HG02678 (cell line): ENCODE measurements around the gene PAPLN.
A peak's percentile ranks its signal among the peaks of the same experiment; 100 is the strongest.
"Not testable (repeated sequence)": the region's sequence is repeated elsewhere in the genome, so short reads cannot be mapped to it uniquely, and the experiment has no call there.

Source experiments
- ATAC-seq: cut with Tn5 transposase; IDR thresholded peaks from one replicate; pipeline ENCODE4 v1.9.1; 2021; ENCODE audit warnings: mild to moderate bottlenecking, moderate library complexity; ENCODE audit not compliant: unreplicated experiment

Gene PAPLN

DNA sequence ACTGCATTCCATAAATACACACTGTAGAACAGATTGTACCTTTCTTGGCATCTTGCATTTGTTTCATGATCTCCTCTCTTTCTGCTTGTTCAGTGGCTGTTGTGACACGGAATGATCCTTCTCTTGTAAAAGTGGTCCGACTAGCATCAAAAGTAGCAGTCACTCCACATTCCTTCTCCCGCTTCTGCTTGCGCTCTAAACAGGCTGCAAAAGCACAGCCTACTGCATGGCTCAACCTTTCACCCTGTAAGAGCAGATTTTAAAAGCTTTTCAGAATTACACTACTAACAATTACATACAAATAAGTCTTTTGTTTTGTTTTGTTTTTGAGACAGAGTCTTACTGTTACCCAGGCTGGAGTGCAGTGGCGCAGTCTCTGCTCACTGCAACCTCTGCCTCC is 49.8 kb downstream of the PAPLN start:
- ATAC-seq, result no peak

DNA sequence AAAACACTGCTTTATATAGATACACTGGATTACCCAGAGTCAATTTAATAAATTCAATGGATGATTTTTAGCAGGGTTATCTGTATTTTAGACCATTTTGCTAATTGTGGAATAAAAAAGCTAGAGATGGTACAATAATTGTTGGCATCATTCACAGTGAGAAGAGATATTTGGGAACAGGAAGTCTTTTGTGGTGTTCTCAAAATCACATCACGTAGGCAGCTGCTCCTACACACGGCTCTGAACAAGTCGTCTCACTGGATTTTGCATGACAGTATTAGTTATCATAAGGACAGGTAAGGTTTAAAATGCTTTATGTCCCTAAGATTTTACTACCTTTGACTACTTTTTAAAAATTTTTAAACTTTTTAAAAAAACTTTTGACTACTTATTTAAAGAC is 52.0 kb downstream of the PAPLN start:
- ATAC-seq, result no peak

DNA sequence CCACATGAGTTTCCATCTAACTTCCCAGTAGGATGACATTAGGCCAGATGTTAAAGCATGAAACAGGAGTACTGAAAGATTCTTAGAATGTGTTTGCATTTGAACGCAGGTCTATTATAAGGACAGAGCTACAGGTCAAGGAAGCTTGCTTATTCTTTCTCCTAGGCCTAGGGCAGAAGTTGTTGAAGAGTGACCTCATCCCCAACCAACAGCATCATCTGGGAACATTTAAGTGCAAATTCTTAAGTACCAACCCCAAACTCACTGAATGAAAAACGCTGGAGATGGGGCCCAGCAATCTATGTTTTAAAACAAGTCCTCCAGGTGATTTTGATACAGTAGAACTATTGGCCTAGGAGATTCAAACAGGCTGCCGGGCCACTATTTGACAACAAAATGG is 52.4 kb downstream of the PAPLN start:
- no peak for ATAC-seq

DNA sequence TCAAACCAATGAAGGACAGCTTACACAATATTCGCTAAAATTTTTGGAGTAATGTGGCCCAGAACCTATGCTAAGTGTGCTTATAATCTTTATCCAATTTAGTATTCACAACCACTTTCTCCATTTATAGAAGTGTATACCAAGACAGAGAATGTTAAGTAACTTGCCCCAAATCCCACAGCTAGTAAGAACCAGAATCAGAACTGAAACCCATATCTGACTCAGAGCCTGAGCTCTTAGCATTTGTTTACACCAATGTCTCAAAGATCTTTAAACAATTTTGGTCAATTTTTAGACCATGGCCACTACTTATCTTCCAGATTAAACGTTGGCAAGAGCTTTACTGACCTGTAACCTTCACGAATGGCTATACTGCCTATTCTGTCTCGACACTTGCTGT is 53.0 kb downstream of the PAPLN start:
- ATAC-seq, result peak; percentile 64

DNA sequence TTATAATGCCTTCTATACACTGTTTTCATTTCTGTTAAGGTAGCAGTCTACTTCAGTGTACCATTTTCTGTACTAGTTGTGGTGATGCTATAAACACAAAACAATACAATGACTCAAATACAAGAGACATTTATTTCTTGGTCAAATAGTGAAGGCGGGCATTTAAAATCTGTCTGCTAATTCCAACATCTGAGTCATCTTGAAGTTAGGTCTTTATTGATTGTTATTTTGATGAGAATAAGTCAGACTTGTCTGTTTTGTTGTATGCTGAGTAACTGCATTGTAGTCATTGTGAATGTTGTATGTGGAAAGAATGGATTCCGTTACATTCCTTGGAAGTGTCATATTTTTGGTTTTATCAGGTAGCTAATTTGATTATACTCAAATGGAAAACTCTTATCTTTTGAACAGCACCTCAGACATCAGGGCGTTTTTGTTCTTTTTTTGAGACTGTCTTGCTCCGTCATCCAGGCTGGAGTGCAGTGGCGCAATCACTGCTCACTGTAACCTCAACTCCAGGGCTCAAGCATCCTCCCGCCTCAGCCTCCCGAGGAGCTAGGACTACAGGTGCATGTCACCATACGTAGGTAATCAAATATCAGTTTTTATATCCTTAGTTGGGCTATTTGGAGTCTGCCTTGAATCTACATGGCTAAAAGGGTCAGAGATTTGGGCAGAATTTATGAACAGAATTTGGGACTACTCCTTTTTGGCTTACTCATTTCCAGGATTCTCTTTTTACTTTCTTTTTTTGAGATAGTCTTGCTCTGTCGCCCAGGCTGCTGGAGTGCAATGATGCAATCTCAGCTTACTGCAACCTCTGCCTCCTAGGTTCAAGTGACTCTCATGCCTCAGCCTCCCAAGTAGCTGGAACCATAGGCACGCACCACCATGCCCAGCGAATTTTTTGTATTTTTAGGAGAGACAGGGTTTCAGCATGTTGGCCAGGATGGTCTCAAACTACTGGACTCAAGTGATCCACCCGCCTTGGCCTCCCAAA is 56.8 kb downstream of the PAPLN start:
- ATAC-seq, result no peak

DNA sequence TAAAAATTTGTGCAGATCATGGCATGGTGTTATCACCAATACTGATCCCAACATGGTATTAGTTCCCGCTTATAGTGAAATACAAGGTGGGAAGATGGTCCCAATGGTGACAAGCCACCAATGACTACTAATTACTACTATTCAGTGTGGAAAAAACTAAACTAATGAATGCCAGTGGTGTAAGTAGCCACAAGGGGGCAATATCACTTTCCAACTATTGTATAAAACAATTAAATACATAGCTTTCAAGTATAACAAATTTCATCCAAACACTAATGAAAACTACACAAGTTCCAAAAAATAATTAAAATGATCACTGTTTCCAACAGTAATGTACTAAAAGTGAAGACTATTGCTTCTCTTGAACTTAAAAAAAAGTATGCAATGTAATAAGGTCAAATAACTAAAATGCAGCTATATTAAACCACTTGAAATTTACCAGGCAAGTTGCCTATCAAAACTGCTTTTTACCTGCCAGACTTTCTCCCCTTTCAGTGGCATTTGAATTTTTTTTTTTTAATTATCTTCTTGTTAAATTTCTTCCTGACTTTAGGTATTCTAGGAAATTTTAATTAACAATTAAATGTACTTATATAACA is 58.0 kb downstream of the PAPLN start:
- no peak for ATAC-seq

DNA sequence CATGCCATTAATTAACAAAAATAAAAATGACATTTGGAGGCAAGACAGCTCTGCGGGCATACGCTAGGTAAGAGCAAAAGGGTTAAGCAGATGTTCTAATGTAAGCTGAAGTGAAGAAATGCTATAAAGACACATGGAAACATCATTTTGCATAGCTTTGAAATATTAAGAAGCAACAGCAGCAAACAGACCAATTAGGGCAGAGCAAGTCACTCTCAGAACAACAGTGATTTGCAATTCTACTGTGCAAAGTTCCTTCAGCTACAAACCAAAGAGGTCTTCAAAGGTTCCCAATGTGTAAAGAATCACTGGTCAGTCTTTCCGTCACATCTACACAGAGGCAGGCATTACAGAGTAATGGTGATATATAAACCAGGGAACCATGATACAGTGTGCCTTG is 68.2 kb downstream of the PAPLN start:
- ATAC-seq, result no peak

DNA sequence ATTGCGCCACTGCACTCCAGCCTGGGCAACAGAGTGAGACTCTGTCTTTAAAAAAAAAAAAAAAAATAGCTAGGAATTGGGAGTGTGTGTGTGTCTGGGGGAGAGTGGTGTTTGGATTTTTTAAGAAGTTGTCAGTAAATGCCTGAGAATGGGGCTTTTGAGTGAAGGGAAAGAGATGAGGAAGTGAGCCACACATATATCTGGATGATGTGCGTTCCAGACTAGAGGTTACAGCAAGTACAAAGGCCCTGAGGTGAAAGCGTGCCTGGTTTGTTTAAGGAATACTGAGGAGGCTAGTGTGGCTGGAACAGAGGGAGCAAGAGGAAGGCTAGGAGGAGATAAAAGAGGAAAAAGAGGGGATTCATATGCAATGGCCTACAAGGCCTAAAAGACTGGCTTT is 70.0 kb downstream of the PAPLN start:
- no peak for ATAC-seq

DNA sequence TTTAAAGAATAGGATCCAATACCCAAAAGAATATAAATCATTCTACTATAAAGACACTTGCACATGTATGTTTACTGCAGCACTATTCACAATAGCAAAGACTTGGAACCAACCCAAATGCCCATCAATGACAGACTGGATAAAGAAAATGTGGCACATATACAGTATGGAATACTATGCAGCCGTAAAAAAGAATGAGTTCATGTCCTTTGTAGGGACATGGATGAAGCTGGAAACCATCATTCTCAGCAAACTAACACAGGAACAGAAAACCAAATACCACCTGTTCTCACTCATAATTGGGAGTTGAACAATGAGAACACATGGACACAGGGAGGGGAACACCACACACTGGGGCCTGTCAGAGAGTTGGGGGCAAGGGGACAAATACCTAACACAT is 71.9 kb downstream of the PAPLN start:
- ATAC-seq, result not testable (repeated sequence)

DNA sequence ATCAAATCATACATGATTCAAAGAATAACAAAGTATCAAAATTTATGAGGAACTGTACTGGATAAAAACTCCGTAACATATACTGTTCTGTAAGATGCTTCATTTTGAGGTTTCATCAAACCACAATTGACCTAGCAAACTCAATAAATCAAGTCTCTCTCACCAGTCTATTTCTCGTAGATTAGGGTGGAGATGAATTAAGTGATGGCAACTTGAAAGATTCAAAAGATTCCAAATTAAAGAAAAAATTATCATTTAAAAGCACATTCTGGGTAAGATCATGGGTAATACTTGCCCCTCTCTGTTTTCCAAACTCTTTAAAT is 74.4 kb downstream of the PAPLN start:
- ATAC-seq, result no peak

DNA sequence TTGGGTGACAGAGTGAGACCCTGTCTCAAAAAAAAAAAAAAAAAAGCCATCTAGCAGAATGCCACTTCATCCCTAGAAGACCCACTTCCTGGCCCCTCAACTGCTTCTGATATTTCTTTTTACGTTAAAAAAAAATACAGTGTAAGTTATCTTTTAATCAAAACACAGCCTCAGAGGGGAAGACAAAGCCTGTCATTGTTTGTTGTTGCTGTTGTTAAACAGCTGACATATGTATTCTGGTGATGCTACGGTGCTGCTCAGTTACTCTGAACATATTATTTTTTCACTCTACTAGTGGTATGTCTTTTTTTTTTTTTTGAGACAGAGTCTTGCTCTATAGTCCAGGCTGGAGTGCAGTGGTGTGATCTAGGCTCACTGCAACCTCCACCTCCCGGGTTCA is 75.4 kb downstream of the PAPLN start:
- no peak for ATAC-seq

DNA sequence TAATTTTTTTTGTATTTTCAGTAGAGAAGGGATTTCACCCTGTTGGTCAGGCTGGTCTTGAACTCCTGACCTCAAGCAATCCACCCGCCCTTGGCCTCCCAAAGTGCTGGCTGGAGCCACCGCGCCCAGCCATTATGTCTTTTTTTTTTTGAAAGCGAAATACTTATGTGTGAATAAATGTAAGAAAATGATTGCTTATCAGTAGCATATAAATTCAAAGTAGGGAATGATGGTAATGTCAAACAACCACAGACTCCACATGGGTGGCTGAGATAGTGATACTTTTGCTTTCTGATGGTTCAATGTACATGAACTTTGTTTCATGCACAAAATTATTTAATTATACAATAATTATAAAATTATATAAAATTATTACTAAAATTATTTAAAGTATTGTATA is 75.8 kb downstream of the PAPLN start:
- no peak for ATAC-seq

DNA sequence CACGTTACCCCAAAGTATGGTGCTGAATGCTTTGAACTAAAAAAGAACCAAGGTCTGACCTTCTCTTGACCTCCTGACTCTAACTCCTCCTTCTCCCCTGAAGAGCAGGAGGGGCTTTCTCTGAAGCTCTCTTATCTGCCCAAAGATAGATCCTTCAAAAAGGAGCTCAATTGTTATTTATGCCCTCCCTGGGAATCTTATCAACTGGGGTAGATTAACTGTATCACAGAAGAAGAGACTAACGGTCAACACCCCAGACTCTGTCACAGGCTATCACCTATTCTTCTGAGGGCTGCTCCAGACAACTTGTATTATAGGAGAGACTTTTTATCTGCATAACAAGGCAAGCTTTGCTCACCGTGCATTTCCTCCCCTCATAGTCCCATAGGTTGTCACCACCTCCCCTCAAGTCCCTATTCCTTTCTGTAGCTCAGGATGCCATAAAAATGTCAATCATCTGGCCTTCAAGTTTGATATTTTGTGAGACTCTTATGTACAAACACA is 86.6 kb downstream of the PAPLN start:
- ATAC-seq, result no peak
